ENCODE results near the gene DLG2.

DLG2 gene

GRCh38 chr11:84019571-84020194, 1607.5 kb downstream of the DLG2 start:
- Mint-ChIP-seq H3K27ac (no peak overlapping the region), H3K4me1 (ENCODE audit: low read depth) (no peaks in the 10 kb centered on the region), H3K9me3 (no peaks in the 10 kb centered on the region), H3K4me3 (no peak overlapping the region), H3K27me3 (ENCODE audit: low read depth) (no peaks in the 10 kb centered on the region), H3K36me3 (ENCODE audit: low read depth) (no peaks in the 10 kb centered on the region)
- DNase-seq (ENCODE audit: low spot score) = no peak

- no peaks in the 10 kb centered on the region for H3K27me3 Mint-ChIP-seq (ENCODE audit: low read depth)
Measured at GRCh38 chr11:84014539-84014938, 1612.6 kb downstream of the DLG2 start.

DNA sequence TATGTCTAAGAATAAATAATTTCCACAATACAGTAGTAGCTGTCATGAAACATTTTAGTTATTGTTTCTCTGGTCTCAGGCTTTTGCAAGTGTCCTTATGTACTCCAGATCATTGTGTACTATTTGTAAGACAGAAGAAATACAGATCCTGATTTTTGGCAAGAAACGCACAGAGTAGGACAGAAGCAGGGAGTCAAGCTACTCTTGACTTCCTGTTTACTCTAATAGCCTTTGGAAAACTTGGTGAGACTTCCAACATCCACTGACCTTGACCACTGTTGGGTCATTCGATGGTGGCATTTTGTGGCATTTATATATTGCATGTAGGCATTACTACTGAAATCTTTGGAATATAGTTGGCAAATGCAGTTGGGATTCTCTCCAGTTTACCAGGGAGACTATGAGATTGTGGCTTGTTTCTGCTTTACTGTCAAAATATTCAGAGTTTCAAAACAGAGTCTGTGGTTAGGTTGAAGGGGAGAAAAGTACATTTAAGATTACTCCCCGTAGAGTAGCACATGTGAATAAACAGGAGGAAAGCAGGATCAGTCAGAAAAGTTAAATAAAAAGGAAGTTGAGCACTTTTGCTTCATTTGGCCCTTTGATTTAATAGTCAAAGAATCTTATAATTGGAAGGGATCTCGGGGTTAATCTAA, 1614.8 kb downstream of the DLG2 start:
- no peak for DNase-seq (ENCODE audit: low spot score)
- Mint-ChIP-seq H3K27me3 (ENCODE audit: low read depth) (no peaks in the 10 kb centered on the region), H3K4me3 (no peak overlapping the region), H3K27ac (no peak overlapping the region), H3K9me3 (peaks cover 3% of the 10 kb centered on the region), H3K36me3 (ENCODE audit: low read depth) (no peaks in the 10 kb centered on the region), H3K4me1 (ENCODE audit: low read depth) (no peaks in the 10 kb centered on the region)

More at GRCh38 chr11:84014539-84014938, 1612.6 kb downstream of the DLG2 start:
- Mint-ChIP-seq H3K27ac (no peak overlapping the region), H3K9me3 (peaks cover 3% of the 10 kb centered on the region), H3K36me3 (ENCODE audit: low read depth) (no peaks in the 10 kb centered on the region), H3K4me1 (ENCODE audit: low read depth) (no peaks in the 10 kb centered on the region), H3K4me3 (no peak overlapping the region)
- no peak for DNase-seq (ENCODE audit: low spot score)

GRCh38 chr11:84003181-84003580, 1624.0 kb downstream of the DLG2 start:
- Mint-ChIP-seq H3K27me3 (ENCODE audit: low read depth) (no peaks in the 10 kb centered on the region), H3K36me3 (ENCODE audit: low read depth) (no peaks in the 10 kb centered on the region), H3K27ac (no peak overlapping the region), H3K9me3 (peaks cover 62% of the 10 kb centered on the region), H3K4me1 (ENCODE audit: low read depth) (no peaks in the 10 kb centered on the region), H3K4me3 (no peak overlapping the region)
- DNase-seq (ENCODE audit: low spot score) = no peak

DNA sequence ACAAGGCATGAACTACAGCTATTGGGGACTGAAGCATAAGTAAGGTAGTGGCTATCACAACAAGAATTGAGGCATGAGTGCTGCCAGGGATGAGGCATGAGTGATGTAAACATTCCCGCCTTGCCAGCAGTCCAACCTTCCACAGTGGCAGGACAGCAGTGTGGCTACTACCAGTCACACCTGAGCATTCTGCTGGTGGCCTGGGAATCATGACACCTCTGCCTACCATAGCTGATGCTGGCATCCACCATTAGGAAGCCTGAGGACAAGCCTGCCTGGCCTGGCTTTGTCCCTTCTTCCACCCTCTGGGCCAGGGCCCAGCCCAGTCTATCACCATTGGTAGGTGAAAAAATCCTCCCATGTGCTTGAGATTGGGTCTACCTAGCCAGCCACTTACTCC, 1628.2 kb downstream of the DLG2 start:
- peaks cover 62% of the 10 kb centered on the region for H3K9me3 Mint-ChIP-seq
- H3K27ac Mint-ChIP-seq = no peak overlapping the region
- no peaks in the 10 kb centered on the region for H3K27me3 Mint-ChIP-seq (ENCODE audit: low read depth)
- no peaks in the 10 kb centered on the region for H3K36me3 Mint-ChIP-seq (ENCODE audit: low read depth)
- no peaks in the 10 kb centered on the region for H3K4me1 Mint-ChIP-seq (ENCODE audit: low read depth)
- no peak for DNase-seq (ENCODE audit: low spot score)
- H3K4me3 Mint-ChIP-seq = no peak overlapping the region

- Mint-ChIP-seq H3K27me3 (ENCODE audit: low read depth) (no peaks in the 10 kb centered on the region), H3K27ac (no peak overlapping the region), H3K36me3 (ENCODE audit: low read depth) (no peaks in the 10 kb centered on the region), H3K9me3 (peaks cover 17% of the 10 kb centered on the region), H3K4me1 (ENCODE audit: low read depth) (no peaks in the 10 kb centered on the region), H3K4me3 (no peak overlapping the region)
- no peak for DNase-seq (ENCODE audit: low spot score)
Measured at GRCh38 chr11:83990160-83990733, 1636.9 kb downstream of the DLG2 start.

GRCh38 chr11:83982825-83983224, 1644.3 kb downstream of the DLG2 start:
- Mint-ChIP-seq H3K4me3 (no peak overlapping the region), H3K27ac (no peak overlapping the region), H3K36me3 (ENCODE audit: low read depth) (no peaks in the 10 kb centered on the region), H3K9me3 (peaks cover 7% of the 10 kb centered on the region), H3K4me1 (ENCODE audit: low read depth) (no peaks in the 10 kb centered on the region), H3K27me3 (ENCODE audit: low read depth) (no peaks in the 10 kb centered on the region)
- no peak for DNase-seq (ENCODE audit: low spot score)

- H3K9me3 Mint-ChIP-seq = peaks cover 4% of the 10 kb centered on the region
- H3K4me3 Mint-ChIP-seq = no peak overlapping the region
- H3K4me1 Mint-ChIP-seq (ENCODE audit: low read depth) = no peaks in the 10 kb centered on the region
- DNase-seq (ENCODE audit: low spot score) = no peak
- no peaks in the 10 kb centered on the region for H3K36me3 Mint-ChIP-seq (ENCODE audit: low read depth)
- H3K27ac Mint-ChIP-seq = no peak overlapping the region
- no peaks in the 10 kb centered on the region for H3K27me3 Mint-ChIP-seq (ENCODE audit: low read depth)
Measured at GRCh38 chr11:83979593-83979992, 1647.6 kb downstream of the DLG2 start.

DNA sequence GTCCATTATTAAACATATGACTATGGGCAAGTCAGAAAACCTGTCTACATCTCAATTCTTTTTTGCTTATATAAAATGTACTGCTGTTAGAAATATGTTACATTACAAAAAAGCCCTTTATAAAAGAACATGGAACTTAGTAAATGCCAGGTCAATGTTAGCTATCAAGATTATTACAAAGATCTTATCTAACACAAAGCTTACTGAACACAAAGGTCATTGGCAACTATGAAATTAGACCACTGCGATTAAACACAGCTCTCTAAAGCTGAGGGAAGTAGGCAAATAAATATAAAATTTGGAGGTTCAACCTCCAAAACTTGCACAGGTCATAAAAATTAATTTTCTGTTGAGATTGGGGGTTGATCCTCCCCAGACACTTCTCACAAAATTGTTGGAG, 1648.2 kb downstream of the DLG2 start:
- Mint-ChIP-seq H3K27ac (no peak overlapping the region), H3K27me3 (ENCODE audit: low read depth) (no peaks in the 10 kb centered on the region), H3K4me1 (ENCODE audit: low read depth) (no peaks in the 10 kb centered on the region), H3K9me3 (peaks cover 3% of the 10 kb centered on the region), H3K36me3 (ENCODE audit: low read depth) (no peaks in the 10 kb centered on the region), H3K4me3 (no peak overlapping the region)
- no peak for DNase-seq (ENCODE audit: low spot score)

GRCh38 chr11:83976086-83976485, 1651.1 kb downstream of the DLG2 start:
- H3K9me3 Mint-ChIP-seq = no peaks in the 10 kb centered on the region
- no peak overlapping the region for H3K27ac Mint-ChIP-seq
- no peak overlapping the region for H3K4me3 Mint-ChIP-seq
- no peak for DNase-seq (ENCODE audit: low spot score)
- H3K4me1 Mint-ChIP-seq (ENCODE audit: low read depth) = no peaks in the 10 kb centered on the region
- no peaks in the 10 kb centered on the region for H3K36me3 Mint-ChIP-seq (ENCODE audit: low read depth)
- no peaks in the 10 kb centered on the region for H3K27me3 Mint-ChIP-seq (ENCODE audit: low read depth)

GRCh38 chr11:83972536-83972935, 1654.6 kb downstream of the DLG2 start:
- no peaks in the 10 kb centered on the region for H3K27me3 Mint-ChIP-seq (ENCODE audit: low read depth)
- H3K36me3 Mint-ChIP-seq (ENCODE audit: low read depth) = no peaks in the 10 kb centered on the region
- no peaks in the 10 kb centered on the region for H3K9me3 Mint-ChIP-seq
- H3K4me1 Mint-ChIP-seq (ENCODE audit: low read depth) = no peaks in the 10 kb centered on the region
- no peak overlapping the region for H3K4me3 Mint-ChIP-seq
- no peak for DNase-seq (ENCODE audit: low spot score)
- no peak overlapping the region for H3K27ac Mint-ChIP-seq

DNA sequence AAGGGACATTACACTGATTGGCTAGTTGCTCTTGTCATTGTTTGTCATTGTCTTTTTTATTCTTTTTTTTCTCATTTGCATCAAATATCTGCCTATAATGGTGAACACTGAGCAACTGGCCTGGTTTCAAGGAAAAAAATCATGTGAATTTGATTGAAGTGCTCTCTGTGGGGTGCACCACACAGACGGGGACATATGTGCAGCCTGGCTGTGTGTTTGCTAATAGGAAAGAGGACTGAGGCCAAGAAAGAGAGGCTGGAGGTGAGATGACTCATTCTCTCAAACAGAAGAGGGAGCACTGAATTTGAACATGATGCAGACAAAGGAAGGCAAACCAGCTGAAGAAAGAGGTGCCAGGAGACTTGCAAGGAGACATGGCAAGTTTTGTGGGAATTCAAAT, 1656.1 kb downstream of the DLG2 start:
- Mint-ChIP-seq H3K9me3 (no peaks in the 10 kb centered on the region), H3K4me3 (no peak overlapping the region), H3K36me3 (ENCODE audit: low read depth) (no peaks in the 10 kb centered on the region), H3K27me3 (ENCODE audit: low read depth) (no peaks in the 10 kb centered on the region), H3K27ac (no peak overlapping the region), H3K4me1 (ENCODE audit: low read depth) (no peaks in the 10 kb centered on the region)
- DNase-seq (ENCODE audit: low spot score) = no peak

DNA sequence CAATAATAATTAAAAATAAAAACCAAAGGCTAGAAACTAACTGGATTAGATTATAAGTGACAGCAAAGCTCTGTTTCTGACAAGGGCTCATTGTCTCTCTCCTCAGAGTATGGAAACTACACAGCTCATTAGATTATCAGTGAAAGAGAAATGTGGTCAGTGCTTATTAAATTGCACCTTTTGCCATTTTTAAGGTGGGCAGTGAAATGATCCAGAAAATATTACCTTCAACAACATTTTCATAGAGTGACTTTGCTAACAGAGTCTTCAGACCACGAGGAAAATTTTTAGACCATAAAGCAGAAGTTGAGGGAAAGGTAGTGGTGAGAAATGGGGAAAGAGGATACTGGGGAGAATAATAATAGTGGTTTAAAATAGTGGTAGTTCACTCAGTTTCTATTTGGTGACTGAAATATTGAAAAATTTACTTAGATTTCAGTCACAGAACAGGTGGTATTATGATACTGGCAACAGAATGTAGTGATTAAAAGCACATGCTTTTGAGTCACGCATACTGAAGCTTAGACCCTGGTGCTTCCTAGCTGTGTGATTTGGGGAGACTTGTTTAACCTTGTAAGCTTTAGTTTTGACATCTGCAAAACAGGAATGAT, 1657.0 kb downstream of the DLG2 start:
- H3K27me3 Mint-ChIP-seq (ENCODE audit: low read depth) = no peaks in the 10 kb centered on the region
- no peak overlapping the region for H3K27ac Mint-ChIP-seq
- H3K4me1 Mint-ChIP-seq (ENCODE audit: low read depth) = no peaks in the 10 kb centered on the region
- no peak overlapping the region for H3K4me3 Mint-ChIP-seq
- no peaks in the 10 kb centered on the region for H3K36me3 Mint-ChIP-seq (ENCODE audit: low read depth)
- DNase-seq (ENCODE audit: low spot score) = no peak
- no peaks in the 10 kb centered on the region for H3K9me3 Mint-ChIP-seq

- Mint-ChIP-seq H3K27me3 (ENCODE audit: low read depth) (no peaks in the 10 kb centered on the region), H3K4me1 (ENCODE audit: low read depth) (no peaks in the 10 kb centered on the region), H3K36me3 (ENCODE audit: low read depth) (no peaks in the 10 kb centered on the region), H3K27ac (no peak overlapping the region), H3K4me3 (no peak overlapping the region), H3K9me3 (peaks cover 4% of the 10 kb centered on the region)
- no peak for DNase-seq (ENCODE audit: low spot score)
Measured at GRCh38 chr11:83957038-83957900, 1669.9 kb downstream of the DLG2 start.

Measured in T-helper 2 cell treated with Interferon-gamma antibody and Interleukin-4, amounts not matched to agents 5 μg/mL and 100 μg/mL, for 36 hours (primary cell).